ENCODE data around the gene DNAH3. TPM values are rescaled to one million over a fixed set of nuclear protein-coding genes. Genes with fewer than 3 reads are reported as not detected.

The DNAH3 gene
- total and polyA plus RNA-seq, 2 experiments from 2014 or later, result not detected

GRCh38 chr16:20954574-20954973 lies 196.1 kb downstream of the DNAH3 start:
- no peaks in the 10 kb centered on the region for H3K9me3 ChIP-seq (ENCODE audit: low read depth)
- no peak overlapping the region for H3K4me2 ChIP-seq (ENCODE audit: unreplicated experiment)
- no peaks in the 10 kb centered on the region for H3K36me3 ChIP-seq (ENCODE audit: low read depth)
- no peak for TF ChIP-seq EZH2phosphoT487 (IDR thresholded peaks at IDR 0.05; ENCODE audit: insufficient read depth, low read depth)
- no peak for TF ChIP-seq EZH2 (IDR thresholded peaks at IDR 0.05; ENCODE audit: insufficient read depth, poor library complexity, severe bottlenecking)
- no peaks in the 10 kb centered on the region for H3K9me2 ChIP-seq (ENCODE audit: insufficient read depth)
- H3K4me3 ChIP-seq, result no peak overlapping the region
- no peaks in the 10 kb centered on the region for H3K4me1 ChIP-seq (ENCODE audit: insufficient read depth)
- no peaks in the 10 kb centered on the region for H3F3A ChIP-seq (ENCODE audit: insufficient read depth)
- in situ Hi-C loops (cut with MboI), result no loop called here
- no peak overlapping the region for H2AFZ ChIP-seq
- no peaks in the 10 kb centered on the region for H3K79me2 ChIP-seq (ENCODE audit: insufficient read depth)
- H3K27ac ChIP-seq, result no peak overlapping the region
- H3K27me3 ChIP-seq (replicated peaks; ENCODE audit: insufficient read depth), result no peaks in the 10 kb centered on the region
- DNase-seq, result no peak
- no peak overlapping the region for H3K9ac ChIP-seq
- no peaks in the 10 kb centered on the region for H4K20me1 ChIP-seq (ENCODE audit: insufficient read depth)
- 86% methylated on average over 11 of the region's 11 CpGs for whole genome bisulfite sequencing, 2 experiments (ENCODE audit: low coverage in 1 of 2, low lambda C conversion rate in 2 of 2, missing lambda C conversion rate in 2 of 2)

- Histone ChIP-seq H3K4me2 (ENCODE audit: unreplicated experiment) (no peak overlapping the region), H3K36me3 (ENCODE audit: low read depth) (no peaks in the 10 kb centered on the region), H3K27ac (no peak overlapping the region), H3K27me3 (replicated peaks; ENCODE audit: insufficient read depth) (no peaks in the 10 kb centered on the region), H3K9me3 (ENCODE audit: low read depth) (no peaks in the 10 kb centered on the region), H3K79me2 (ENCODE audit: insufficient read depth) (no peaks in the 10 kb centered on the region), H3K9ac (no peak overlapping the region), H3K4me3 (no peak overlapping the region), H3K9me2 (ENCODE audit: insufficient read depth) (no peaks in the 10 kb centered on the region), H3F3A (ENCODE audit: insufficient read depth) (no peaks in the 10 kb centered on the region), H3K4me1 (ENCODE audit: insufficient read depth) (no peaks in the 10 kb centered on the region), H4K20me1 (ENCODE audit: insufficient read depth) (no peaks in the 10 kb centered on the region), H2AFZ (no peak overlapping the region)
- 62 to 68% methylated on average over 13 of the region's 13 CpGs for WGBS, 2 experiments (ENCODE audit: low coverage in 1 of 2, low lambda C conversion rate in 2 of 2, missing lambda C conversion rate in 2 of 2)
- in situ Hi-C loops (cut with MboI), result no loop called here
- no peak for DNase-seq
- TF ChIP-seq EZH2 (IDR thresholded peaks at IDR 0.05; ENCODE audit: insufficient read depth, poor library complexity, severe bottlenecking) (no peak), EZH2phosphoT487 (IDR thresholded peaks at IDR 0.05; ENCODE audit: insufficient read depth, low read depth) (no peak)
These were observed 198.3 kb downstream of the DNAH3 start for GRCh38 chr16:20952139-20952920.

DNA sequence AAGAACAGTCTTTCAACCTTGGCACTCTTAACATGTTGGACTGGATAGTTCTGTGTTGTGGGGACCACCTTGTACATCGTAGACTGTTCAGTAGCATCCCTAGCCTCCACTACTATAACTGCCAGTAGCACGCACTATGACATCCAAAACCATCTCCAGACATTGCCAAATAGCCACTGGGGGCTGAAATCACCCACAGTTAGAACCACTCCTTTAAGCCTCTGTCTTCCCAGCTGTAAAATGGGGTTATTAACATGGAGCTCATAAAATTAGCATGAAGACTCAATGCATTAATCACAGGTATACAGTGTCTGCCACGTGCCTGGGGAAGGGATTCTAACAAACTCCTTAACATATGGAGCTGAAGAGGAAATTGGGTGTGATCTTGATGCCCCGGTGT lies 200.4 kb downstream of the DNAH3 start:
- Histone ChIP-seq H3K27ac (no peak overlapping the region), H3K9ac (no peak overlapping the region), H3K36me3 (ENCODE audit: low read depth) (no peaks in the 10 kb centered on the region), H3K27me3 (replicated peaks; ENCODE audit: insufficient read depth) (no peaks in the 10 kb centered on the region), H3K4me2 (ENCODE audit: unreplicated experiment) (no peak overlapping the region), H4K20me1 (ENCODE audit: insufficient read depth) (no peaks in the 10 kb centered on the region), H3K9me2 (ENCODE audit: insufficient read depth) (no peaks in the 10 kb centered on the region), H3K9me3 (ENCODE audit: low read depth) (no peaks in the 10 kb centered on the region), H3F3A (ENCODE audit: insufficient read depth) (no peaks in the 10 kb centered on the region), H3K4me3 (no peak overlapping the region), H3K79me2 (ENCODE audit: insufficient read depth) (no peaks in the 10 kb centered on the region), H2AFZ (no peak overlapping the region), H3K4me1 (ENCODE audit: insufficient read depth) (no peaks in the 10 kb centered on the region)
- WGBS, 2 experiments (ENCODE audit: low coverage in 1 of 2, low lambda C conversion rate in 2 of 2, missing lambda C conversion rate in 2 of 2), result 55 to 60% methylated on average over 4 of the region's 4 CpGs
- TF ChIP-seq EZH2 (IDR thresholded peaks at IDR 0.05; ENCODE audit: insufficient read depth, poor library complexity, severe bottlenecking) (no peak), EZH2phosphoT487 (IDR thresholded peaks at IDR 0.05; ENCODE audit: insufficient read depth, low read depth) (no peak)
- in situ Hi-C loops (cut with MboI), result no loop called here
- no peak for DNase-seq

DNA sequence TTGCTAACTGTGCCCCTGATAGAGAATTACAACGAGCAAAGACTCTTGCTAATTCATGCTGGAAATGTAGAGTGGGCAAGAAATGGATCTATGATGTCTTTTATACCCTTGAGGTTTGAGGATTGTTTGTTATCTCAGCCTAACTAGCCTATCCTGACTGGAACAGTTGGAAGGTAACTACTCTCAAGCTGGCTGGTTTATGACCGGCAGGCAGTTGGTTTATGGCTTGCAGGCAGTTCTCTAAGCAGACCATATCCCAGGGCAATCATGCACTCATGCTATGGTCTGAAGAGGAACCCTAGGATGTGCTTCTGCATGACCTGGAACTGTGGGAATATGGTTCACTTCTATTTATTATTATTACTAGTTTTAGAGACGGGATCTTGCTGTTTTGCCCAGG lies 201.0 kb downstream of the DNAH3 start:
- Histone ChIP-seq H4K20me1 (ENCODE audit: insufficient read depth) (no peaks in the 10 kb centered on the region), H3F3A (ENCODE audit: insufficient read depth) (no peaks in the 10 kb centered on the region), H3K9me3 (ENCODE audit: low read depth) (no peaks in the 10 kb centered on the region), H3K9me2 (ENCODE audit: insufficient read depth) (no peaks in the 10 kb centered on the region), H3K36me3 (ENCODE audit: low read depth) (no peaks in the 10 kb centered on the region), H3K4me3 (no peak overlapping the region), H3K4me1 (ENCODE audit: insufficient read depth) (no peaks in the 10 kb centered on the region), H2AFZ (no peak overlapping the region), H3K4me2 (ENCODE audit: unreplicated experiment) (no peak overlapping the region), H3K9ac (no peak overlapping the region), H3K79me2 (ENCODE audit: insufficient read depth) (no peaks in the 10 kb centered on the region), H3K27me3 (replicated peaks; ENCODE audit: insufficient read depth) (no peaks in the 10 kb centered on the region), H3K27ac (no peak overlapping the region)
- in situ Hi-C loops (cut with MboI), result no loop called here
- WGBS, 2 experiments (ENCODE audit: low coverage in 1 of 2, low lambda C conversion rate in 2 of 2, missing lambda C conversion rate in 2 of 2), result 76 to 78% methylated on average over 3 of the region's 3 CpGs
- TF ChIP-seq EZH2phosphoT487 (IDR thresholded peaks at IDR 0.05; ENCODE audit: insufficient read depth, low read depth), result no peak
- no peak for TF ChIP-seq EZH2 (IDR thresholded peaks at IDR 0.05; ENCODE audit: insufficient read depth, poor library complexity, severe bottlenecking)
- no peak for DNase-seq

Data from GM23248 (cell line).